Hepatocyte (in vitro differentiated cells): ENCODE data around the gene ZNF484.

Experiments used
- CTCF ChIP-seq: fragments of 200-600 bp; sonication (generic); IDR thresholded peaks from 2 replicates; pipeline ENCODE4 v1.5.1; 2016; ENCODE audit warnings: antibody characterized with exemption, mild to moderate bottlenecking; ENCODE audit not compliant: poor library complexity
- EZH2 ChIP-seq: fragments of 200-600 bp; sonication (generic); IDR thresholded peaks from 2 replicates; pipeline ENCODE4 v1.6.1; 2016; ENCODE audit warnings: antibody characterized with exemption, mild to moderate bottlenecking, borderline replicate concordance
- EZH2phosphoT487 ChIP-seq: fragments of 200-600 bp; sonication (generic); IDR thresholded peaks from one replicate; pipeline ENCODE4 v1.6.1; 2018; ENCODE audit warnings: antibody characterized with exemption, mild to moderate bottlenecking, low read depth, moderate library complexity; ENCODE audit not compliant: unreplicated experiment, severe bottlenecking

GRCh38 chr9:92887880-92888338 lies 10.1 kb upstream of the ZNF484 start:
- no peak for TF ChIP-seq CTCF
- TF ChIP-seq EZH2phosphoT487, result no peak
- no peak for TF ChIP-seq EZH2
